Kidney epithelial cell (primary cell): ENCODE measurements around the gene TBCD. TPM values are rescaled to one million over a fixed set of nuclear protein-coding genes. Genes with fewer than 3 reads are reported as not detected.

Experiments used
- DNase-seq: peaks from one replicate; pipeline ENCODE4 v3.0.0-alpha.2; 2010; ENCODE audit warnings: low read depth
- H3K27me3 ChIP-seq: 2 replicates; pipeline ENCODE4 v1.6.0; 2011; ENCODE audit warnings: low read length; ENCODE audit not compliant: control insufficient read depth, insufficient read depth
- H3K36me3 ChIP-seq: 2 replicates; pipeline ENCODE4 v1.5.1; 2011; ENCODE audit warnings: low read length; ENCODE audit not compliant: control insufficient read depth, insufficient read depth
- H3K4me3 ChIP-seq: 2 replicates; pipeline ENCODE4 v1.5.1; 2011; ENCODE audit warnings: low read depth, mild to moderate bottlenecking, control low read depth, low read length
- CTCF ChIP-seq: IDR thresholded peaks from 2 replicates; pipeline ENCODE4 v1.5.1; 2011; ENCODE audit warnings: mild to moderate bottlenecking, moderate library complexity, low read length, control low read depth, inconsistent platforms; ENCODE audit not compliant: insufficient read depth, poor library complexity, severe bottlenecking
- total RNA-seq: library from RNA; depleted of rRNA; stranded (reverse); fragments of >200 nt; gene quantifications from 2 replicates; pipeline ENCODE4 v1.2.3, GENCODE V29; 2015

TBCD gene
- total RNA-seq, 1 donor from 2014 or later = 69.6 TPM

DNA sequence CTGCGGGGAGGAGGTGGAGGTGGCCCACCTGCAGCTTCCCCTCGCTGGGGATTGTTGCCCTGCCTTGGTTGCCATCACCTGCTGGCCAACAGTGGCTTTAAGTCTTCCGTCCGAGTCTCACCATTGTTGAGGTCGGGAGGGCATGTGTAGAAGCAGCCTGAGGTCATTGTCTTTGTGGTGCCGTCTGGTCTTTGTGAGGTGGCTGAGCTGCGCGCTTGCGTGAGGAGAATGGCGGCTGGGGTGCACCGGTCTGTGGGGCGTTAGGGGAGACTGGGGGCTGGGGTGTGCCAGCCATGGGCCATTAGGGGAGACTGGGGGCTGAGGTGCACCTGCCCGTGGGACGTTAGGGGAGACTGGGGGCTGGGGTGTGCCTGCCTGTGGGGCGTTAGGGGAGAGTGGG, 51.7 kb downstream of the TBCD start:
- no peak for TF ChIP-seq CTCF
- H3K36me3 ChIP-seq = no peaks in the 10 kb centered on the region
- H3K27me3 ChIP-seq = no peaks in the 10 kb centered on the region
- DNase-seq = no peak
- H3K4me3 ChIP-seq = no peak overlapping the region

DNA sequence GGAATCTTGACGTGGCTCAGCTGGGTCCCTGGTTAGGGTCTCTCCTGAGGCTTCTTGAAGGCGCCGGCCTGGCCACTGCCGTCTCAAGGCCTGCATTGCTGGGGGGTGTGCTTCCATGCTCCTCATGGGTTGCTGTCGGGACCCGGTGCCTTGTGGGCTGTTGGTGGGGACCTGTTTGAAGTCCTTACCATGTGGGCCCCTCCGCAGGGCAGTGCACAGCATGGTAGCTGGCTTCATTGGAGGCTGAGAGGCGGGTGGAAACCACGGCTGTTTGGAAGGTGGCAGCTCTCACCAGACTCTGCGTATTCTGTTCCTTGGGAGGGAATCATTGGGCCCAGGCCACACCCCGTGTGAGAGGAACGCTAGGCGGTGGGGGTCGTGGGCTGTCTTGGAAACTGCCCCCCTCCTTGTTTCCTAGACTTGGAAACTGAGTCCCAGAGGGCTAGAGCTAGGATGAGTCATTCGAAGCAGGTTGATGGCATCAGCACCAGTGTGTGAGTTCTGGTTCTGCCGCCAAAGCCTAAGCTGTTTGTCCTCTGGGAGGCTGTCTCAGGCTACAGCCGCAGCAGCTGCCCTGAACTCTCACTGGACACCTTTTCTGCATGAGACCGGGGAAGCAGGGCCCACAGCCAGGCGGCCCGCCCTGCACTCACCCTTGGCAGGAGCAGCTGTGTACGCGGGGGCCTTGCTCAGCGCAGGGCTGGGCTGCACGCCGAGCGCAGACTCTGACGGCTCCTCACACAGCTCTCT, 52.8 kb downstream of the TBCD start:
- DNase-seq = no peak
- TF ChIP-seq CTCF = no peak
- no peaks in the 10 kb centered on the region for H3K27me3 ChIP-seq
- H3K36me3 ChIP-seq = no peaks in the 10 kb centered on the region
- H3K4me3 ChIP-seq = no peak overlapping the region

DNA sequence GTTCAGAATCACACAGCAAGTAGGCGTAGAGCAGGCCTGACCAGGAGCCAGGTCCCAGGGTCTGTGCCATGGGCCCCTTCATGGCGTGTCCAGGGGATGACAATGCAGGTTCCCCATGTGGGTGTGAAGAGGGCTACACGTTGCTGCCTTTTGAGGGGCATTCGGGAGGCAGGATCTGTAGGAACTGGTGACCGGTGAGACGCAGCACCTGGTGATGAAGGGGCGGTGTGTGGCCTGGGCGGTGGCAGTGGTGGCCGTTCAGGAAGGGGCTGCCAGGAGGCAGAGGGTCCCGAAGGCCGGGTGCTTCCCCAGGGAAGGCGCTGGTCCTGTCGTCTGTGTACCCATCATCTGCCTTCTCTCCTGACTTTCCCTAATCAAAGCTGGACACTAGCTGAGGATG, 53.4 kb downstream of the TBCD start:
- Histone ChIP-seq H3K36me3 (no peaks in the 10 kb centered on the region), H3K27me3 (no peaks in the 10 kb centered on the region), H3K4me3 (no peak overlapping the region)
- no peak for TF ChIP-seq CTCF
- no peak for DNase-seq

GRCh38 chr17:82805823-82806222, 54.0 kb downstream of the TBCD start:
- no peak for DNase-seq
- no peak for TF ChIP-seq CTCF
- Histone ChIP-seq H3K4me3 (no peak overlapping the region), H3K36me3 (no peaks in the 10 kb centered on the region), H3K27me3 (no peaks in the 10 kb centered on the region)

DNA sequence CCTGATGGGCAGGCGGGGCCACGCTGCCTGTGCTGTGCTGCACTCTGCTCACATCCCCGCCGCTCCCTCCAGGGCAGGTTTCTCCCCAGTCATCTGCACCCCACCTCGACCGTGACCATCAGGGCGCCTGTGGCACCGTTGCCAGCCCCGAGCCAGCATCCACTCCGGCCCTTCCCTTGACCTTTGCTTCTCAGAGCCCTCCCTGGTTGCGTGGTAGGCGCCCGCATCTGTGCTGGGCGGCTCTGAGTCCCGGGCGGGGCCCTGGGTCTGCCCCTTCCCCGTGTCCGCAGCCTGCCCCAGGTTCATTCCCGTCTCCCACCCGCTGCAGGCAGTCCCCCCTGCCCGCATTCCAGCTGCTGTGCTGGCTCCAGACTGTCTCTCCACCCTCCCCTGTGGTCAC, 54.8 kb downstream of the TBCD start:
- no peaks in the 10 kb centered on the region for H3K27me3 ChIP-seq
- H3K4me3 ChIP-seq = no peak overlapping the region
- no peak for DNase-seq
- TF ChIP-seq CTCF = no peak
- H3K36me3 ChIP-seq = no peaks in the 10 kb centered on the region

GRCh38 chr17:82807101-82807500, 55.2 kb downstream of the TBCD start:
- no peaks in the 10 kb centered on the region for H3K27me3 ChIP-seq
- TF ChIP-seq CTCF = no peak
- H3K36me3 ChIP-seq = no peaks in the 10 kb centered on the region
- no peak overlapping the region for H3K4me3 ChIP-seq
- no peak for DNase-seq
